HG02884 (cell line): ENCODE results near the gene SRRD.

ENCODE experiments used
- ATAC-seq: cut with Tn5 transposase; IDR thresholded peaks from one replicate; pipeline ENCODE4 v1.9.1; 2021; ENCODE audit warnings: mild to moderate bottlenecking, moderate library complexity; ENCODE audit not compliant: unreplicated experiment

The SRRD gene

DNA sequence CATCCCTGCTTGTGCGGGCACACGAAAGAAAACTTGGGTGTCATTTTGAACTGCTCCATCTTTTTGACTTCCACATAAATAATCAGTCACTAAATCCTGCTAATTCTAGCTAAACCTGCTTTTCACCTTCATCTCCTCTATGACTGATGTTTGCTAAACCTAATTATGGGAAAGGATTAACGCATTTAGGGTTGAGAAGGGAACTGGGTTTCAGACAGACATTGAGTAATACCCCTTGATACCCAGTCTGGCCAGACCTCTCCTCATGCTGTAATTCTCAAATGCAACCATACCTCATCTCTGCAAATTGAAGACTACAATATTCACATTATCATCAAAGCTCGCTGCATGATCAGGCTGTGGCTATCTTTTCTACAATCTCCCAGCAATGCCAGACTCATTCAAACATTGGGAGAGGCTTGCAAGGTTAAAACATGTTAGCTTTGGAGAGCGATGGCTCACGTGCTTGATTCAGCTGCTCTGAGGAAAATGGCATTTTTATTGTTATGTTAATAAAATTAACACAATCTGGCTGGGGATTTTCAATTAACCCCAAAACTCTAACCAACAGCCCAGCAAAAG is 2.5 kb upstream of the SRRD start:
- no peak for ATAC-seq

GRCh38 chr22:26481694-26482093 is 2.0 kb upstream of the SRRD start:
- ATAC-seq, result no peak

GRCh38 chr22:26482161-26482560 is 1.5 kb upstream of the SRRD start:
- no peak for ATAC-seq

DNA sequence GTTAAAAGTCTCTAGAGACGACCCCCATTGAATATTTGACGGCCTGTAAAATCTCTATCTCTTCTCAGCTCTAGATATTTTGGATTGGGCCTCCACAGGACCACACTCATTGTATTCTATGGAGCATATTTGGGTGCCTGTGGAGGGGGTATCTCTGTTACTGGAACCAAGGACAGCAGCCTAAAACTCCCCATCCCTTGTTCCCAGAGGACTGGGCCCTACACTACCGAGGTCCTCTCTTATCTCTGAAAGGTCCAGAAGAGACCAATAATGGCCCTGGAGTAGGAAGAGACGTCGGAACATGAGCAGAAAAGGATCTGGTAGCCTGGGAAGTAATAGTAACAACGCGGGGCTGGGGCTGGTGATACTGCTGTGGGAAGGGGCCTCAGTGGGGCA is 636 bp upstream of the SRRD start:
- ATAC-seq, result no peak

DNA sequence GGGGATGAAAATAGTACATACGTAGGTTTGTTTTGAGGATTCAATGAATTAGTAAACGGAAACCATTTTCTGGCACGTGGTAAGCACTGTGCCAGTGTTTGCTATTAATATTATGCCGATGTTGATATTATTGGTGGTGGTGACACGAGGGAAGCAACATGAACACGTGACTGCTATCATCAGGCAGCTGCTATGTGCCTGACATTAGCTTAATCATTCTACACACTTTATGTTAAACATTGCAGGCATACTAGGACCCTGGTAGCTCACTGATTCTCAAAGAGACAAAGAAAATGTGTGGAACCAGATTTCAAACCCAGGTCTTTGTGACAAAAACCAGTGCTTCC is 656 bp downstream of the SRRD start:
- ATAC-seq, result no peak

GRCh38 chr22:26485013-26485412 is 1.3 kb downstream of the SRRD start:
- no peak for ATAC-seq

- ATAC-seq, result no peak
These were observed 2.2 kb downstream of the SRRD start for GRCh38 chr22:26485806-26486390.

DNA sequence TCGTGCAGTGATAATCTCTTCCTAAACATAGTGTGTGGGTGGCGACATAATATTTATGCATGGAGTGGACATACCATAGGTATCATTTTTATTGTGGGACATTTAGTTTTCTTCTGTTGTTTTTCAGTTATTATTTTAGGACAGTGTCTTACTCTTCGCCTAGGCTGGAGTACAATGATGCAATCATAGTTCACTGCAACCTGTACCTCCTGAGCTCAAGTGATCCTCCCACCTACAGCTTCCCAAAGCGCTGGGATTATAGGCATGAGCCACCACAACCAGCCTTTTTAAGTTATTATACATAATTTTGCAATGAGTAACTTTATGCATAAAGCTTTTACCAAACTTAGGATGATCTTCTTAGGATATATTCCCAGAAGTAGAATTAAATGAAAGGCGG is 2.7 kb downstream of the SRRD start:
- ATAC-seq, result no peak

DNA sequence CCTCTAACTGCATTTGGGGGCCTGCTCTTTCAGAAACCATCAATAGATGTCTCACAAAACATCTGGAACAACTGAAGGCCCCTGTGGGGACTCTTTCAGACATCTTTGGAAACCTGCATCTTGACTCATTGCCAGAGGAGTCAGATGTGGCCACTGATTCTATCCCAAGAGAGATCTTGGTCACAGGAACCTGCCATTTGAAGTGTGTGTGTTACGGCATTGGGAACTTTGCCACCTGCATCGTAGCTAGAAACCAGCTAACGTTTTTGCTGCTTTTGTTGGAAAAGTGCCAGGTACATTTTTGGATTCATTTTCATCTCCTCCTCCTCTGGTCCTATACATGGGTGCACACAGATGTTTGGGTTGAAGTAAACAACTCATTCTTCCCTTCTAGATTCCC is 4.3 kb downstream of the SRRD start:
- no peak for ATAC-seq

DNA sequence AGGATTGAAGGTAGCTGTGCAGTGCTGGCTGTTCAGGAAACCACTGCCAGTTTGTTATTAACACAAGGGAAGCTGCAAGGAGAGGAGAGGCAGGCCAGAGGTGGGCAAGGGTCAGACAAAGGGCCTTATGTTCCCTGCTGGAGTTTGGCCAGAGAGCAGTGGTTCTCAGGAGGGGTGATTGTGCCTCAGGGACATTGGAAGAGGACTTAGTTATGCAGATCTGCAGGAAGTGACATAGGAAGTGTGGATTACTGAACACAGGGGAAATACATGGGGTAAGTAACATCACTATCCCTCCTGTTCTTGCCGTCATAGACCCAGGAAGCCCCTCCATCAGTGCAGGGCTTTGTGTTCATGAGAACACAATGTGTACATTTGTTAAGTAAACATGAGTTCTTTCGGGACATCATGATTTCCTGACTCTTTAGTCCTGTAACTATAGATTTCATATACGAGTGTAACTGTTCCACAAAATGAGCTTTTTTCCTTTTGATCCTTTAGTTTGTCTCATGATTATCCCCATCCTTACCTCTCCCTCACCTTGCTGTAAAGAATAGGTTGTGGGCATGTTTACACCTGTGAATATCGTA is 5.9 kb downstream of the SRRD start:
- ATAC-seq, result no peak

- no peak for ATAC-seq
These were observed 8.5 kb downstream of the SRRD start for GRCh38 chr22:26492220-26492619.

- ATAC-seq, result no peak
These were observed 10.8 kb downstream of the SRRD start for GRCh38 chr22:26494506-26494905.

DNA sequence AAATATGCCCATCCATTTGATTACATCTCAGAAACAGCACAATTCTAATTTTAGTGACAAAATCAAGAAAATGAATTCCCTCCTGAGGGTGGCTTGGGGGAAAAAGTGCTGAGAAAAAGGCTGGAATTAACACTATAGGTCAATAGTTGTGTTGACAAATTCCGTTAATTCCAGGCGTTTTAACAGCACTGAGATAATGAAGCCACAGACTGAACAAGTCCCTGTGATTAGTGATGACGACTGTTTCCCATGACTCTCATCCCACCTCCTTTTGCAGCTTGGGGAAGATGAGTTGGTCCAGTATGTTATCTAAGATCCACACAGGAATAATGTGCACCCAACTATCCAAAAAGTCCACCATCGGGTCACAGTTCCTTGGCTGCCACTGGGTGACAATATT is 12.8 kb downstream of the SRRD start:
- ATAC-seq, result no peak

DNA sequence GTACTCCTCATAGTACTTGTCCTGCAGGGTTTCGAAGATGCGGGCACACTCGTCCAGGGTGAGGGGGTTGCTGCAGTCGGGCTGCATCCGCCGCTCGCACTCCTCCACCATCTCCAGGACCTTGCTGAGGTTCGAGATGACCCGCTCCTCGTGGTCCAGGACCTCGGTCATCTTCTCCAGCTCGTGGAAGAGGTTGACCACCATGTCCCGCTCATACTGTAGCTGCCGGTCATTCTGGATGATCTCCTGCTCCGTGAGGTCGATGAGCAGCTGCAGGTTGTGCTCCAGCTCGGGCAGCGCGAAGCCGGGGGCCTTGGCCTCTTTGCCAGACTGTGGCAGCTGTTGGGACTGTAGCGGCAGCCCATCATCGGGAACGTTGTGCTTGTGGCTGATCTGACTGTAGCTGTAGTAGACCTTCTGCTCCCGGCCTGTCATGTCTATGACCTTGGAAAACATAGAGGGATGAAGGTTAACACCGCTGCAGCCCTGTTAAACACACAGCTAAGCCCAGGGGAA is 15.6 kb downstream of the SRRD start:
- ATAC-seq, result no peak

DNA sequence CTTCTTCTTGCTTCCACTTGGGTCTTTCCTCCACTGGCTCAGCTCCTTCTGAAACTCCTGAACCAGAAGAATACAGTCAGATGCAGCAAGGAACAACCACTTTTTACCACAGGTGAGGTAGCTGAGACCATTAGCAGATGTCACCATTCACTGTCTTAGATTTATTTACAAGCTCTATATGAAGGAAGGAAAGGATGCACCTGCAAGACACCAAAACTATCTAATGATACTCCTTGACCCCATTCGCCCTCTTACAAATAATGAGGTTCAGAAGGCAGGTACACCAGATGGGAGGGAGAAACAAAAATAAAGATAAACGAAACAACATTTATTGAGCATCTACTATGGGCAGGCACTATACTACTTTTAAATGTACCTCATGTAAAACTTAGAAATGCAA is 18.3 kb downstream of the SRRD start:
- ATAC-seq, result no peak

DNA sequence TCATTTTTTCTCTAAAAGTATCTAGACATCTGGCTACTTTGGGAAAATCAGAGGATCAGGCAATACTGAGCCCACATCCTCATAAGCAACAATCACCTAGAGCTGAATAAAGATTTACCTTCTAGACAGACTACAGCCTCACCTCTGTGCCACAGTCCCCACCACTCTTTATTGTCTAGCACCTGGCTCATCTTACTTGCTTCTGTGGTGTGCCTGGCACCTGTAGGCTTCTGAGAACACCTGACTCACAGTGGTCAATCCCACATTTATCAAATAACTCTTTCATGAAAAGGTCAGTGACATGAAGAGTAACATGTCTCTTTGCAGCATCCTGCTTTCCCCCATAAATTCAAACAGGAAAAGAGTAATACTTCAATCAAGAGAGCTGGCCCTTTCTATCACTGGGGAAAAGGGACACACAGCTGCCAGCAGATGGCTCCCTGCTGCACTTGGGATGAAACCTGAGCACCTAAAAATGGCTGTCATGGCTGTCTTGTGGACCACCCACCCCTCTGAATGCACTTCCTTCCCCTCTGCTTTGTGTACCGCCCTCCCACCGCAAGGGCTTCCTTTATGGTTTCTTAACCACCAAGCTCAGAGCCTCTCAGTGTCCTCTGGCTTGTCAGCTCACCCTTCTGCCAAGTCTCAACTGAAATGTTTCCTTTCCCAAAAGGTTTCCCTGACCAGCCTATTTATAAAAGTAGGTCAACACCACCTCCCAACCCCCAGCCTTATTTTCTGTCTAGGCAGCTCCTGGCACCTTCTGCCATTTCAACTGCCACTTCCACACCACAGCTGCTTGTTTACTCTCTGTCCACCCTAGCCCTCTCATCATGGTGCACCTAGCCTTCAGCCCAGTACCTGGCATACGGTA is 19.2 kb downstream of the SRRD start:
- ATAC-seq, result no peak

- no peak for ATAC-seq
These were observed 20.1 kb downstream of the SRRD start for GRCh38 chr22:26503758-26504157.

GRCh38 chr22:26508148-26508547 is 24.5 kb downstream of the SRRD start:
- no peak for ATAC-seq

- no peak for ATAC-seq
These were observed 28.6 kb downstream of the SRRD start, which contains the start of gene TFIP11 for GRCh38 chr22:26512149-26512793. TFIP11 (minus strand) TSS chr22:26512473; CDS start chr22:26510272, 2,201 bp downstream.

DNA sequence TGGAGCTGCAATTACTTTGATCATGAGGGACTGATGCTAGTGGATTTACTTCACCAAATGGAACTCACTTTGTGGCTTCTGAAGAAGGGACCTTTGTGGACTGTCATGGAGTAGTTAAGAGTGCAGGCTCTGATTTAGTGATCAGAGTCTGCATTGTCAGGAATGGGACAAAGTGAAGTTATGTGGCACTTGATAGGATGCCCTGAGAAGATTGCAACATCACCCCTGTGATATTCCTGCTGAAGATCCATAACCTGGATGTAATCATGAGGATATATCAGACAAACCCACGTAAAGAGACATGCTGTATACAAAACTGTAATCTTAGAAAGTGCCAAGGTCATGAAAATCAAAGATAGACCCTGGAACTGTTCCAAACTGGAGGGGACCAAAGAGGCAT is 30.2 kb downstream of the SRRD start:
- ATAC-seq, result no peak
